Measurements from ENCODE around the gene SMURF2. TPM values are rescaled to one million over a fixed set of nuclear protein-coding genes. Genes with fewer than 3 reads are reported as not detected.

SMURF2 gene
- total and polyA plus RNA-seq, 9 of the 15 experiments (the other 6 are each of a cell fraction or from before 2014, with no cell fraction given), result 3.8 to 22.0 (median 14.8) TPM

- no TSS peak for BruUV-seq (replicated peaks)
- H3K4me3 ChIP-seq, result no peak overlapping the region
- no peak overlapping the region for H3K4me2 ChIP-seq (ENCODE audit: insufficient read depth, low read length)
- 52% methylated on average over 1 of the region's 1 CpG for WGBS (ENCODE audit: insufficient coverage, low coverage, missing lambda C conversion rate)
- H2AFZ ChIP-seq (ENCODE audit: low read depth, low read length), result 0 out of 2 replicates have a peak overlapping the region, but pooled peaks have one; percentile 35
- H3K36me3 ChIP-seq (ENCODE audit: control insufficient read depth, insufficient read depth, low read length), result peaks cover 5% of the 10 kb centered on the region; the same call in 1 of the 3 replicates
- H3K27me3 ChIP-seq (ENCODE audit: control insufficient read depth in 2 of 2, insufficient read depth in 2 of 2, low read length in 2 of 2), result no peaks in the 10 kb centered on the region
- peaks cover 19% of the 10 kb centered on the region for H3K79me2 ChIP-seq (ENCODE audit: control insufficient read depth, insufficient read depth, low read length)
- H3K4me1 ChIP-seq (replicated peaks in 1 of 2; ENCODE audit: control insufficient read depth in 2 of 2, insufficient read depth in 2 of 2, low read length in 2 of 2), result peaks cover 0 to 7% of the 10 kb centered on the region in 2 experiments; a peak in 3 of 5 replicates
- no peaks in the 10 kb centered on the region for H4K20me1 ChIP-seq (replicated peaks; ENCODE audit: control insufficient read depth, insufficient read depth, low read length)
- POLR2A ChIA-PET, result interaction anchor here (1.0 to 1.2 kb wide), 3 partner anchors 11 to 103 kb away, joined by 3 read pairs; no protein-coding TSS in a partner anchor
- DNase-seq (ENCODE audit: extremely low read depth in 1 of 4, low spot score in 3 of 4), result no peak
- CTCF ChIA-PET (ENCODE audit: low intra/inter-chr PET ratio), result no interaction called here
- no peak overlapping the region for H3K9ac ChIP-seq (ENCODE audit: insufficient read depth in 1 of 2, low read depth in 2 of 2, low read length in 2 of 2)
- in situ Hi-C loops (cut with MboI), result no loop called here
- no peaks in the 10 kb centered on the region for H3K9me1 ChIP-seq (ENCODE audit: control insufficient read depth, insufficient read depth, low read length)
- no peak for ATAC-seq
- peak overlapping the region; percentile 56 for H3K27ac ChIP-seq (ENCODE audit: extremely low read depth, low read depth, low read length)
- FAIRE-seq, result no peak
- H3K9me3 ChIP-seq (replicated peaks; ENCODE audit: control insufficient read depth, insufficient read depth, low read depth, low read length), result no peaks in the 10 kb centered on the region
- intact Hi-C loops (cut with micrococcal nuclease), result no loop called here
- no peak for TF ChIP-seq CREM (IDR thresholded peaks at IDR 0.05; ENCODE audit: low read depth)
- peak; percentile 65; the same call in 1 of the 2 replicates for TF ChIP-seq BACH1 (tag; IDR thresholded peaks at IDR 0.05)
- TF ChIP-seq NFIC (IDR thresholded peaks at IDR 0.05), result peak; percentile 73
- TF ChIP-seq MAFK (IDR thresholded peaks at IDR 0.05; ENCODE audit: low read length), result peak; percentile 87
- TF ChIP-seq SMARCA4 (IDR thresholded peaks at IDR 0.05), result 0 out of 2 replicates have a peak, but pooled peaks have one; percentile 26
- peak; percentile 96 for TF ChIP-seq MAFG (tag; conservative IDR thresholded peaks at IDR 0.05)
- no peak for TF ChIP-seq RCOR1 (IDR thresholded peaks at IDR 0.05; ENCODE audit: borderline replicate concordance in 1 of 2, low read depth in 2 of 2, low read length in 2 of 2)
- TF ChIP-seq MAFF (IDR thresholded peaks at IDR 0.05; ENCODE audit: low read length), result peak; percentile 91
- TF ChIP-seq ZBTB40 (IDR thresholded peaks at IDR 0.05), result no peak
- TF ChIP-seq ZBTB40 (CRISPR knock-in tag; IDR thresholded peaks at IDR 0.05), result no peak
- no peak for TF ChIP-seq NFIX (CRISPR knock-in tag; IDR thresholded peaks at IDR 0.05; ENCODE audit: low read depth)
- TF ChIP-seq NFE2L1 (tag; IDR thresholded peaks at IDR 0.05; ENCODE audit: borderline replicate concordance, low read depth), result peak; percentile 90
- TF ChIP-seq ZNF316 (IDR thresholded peaks at IDR 0.05), result peak; percentile 97
- TF ChIP-seq MIER1 (IDR thresholded peaks at IDR 0.05; ENCODE audit: low read depth), result no peak
- TF ChIP-seq MCM7 (IDR thresholded peaks at IDR 0.05), result no peak
- TF ChIP-seq DNMT1 (IDR thresholded peaks at IDR 0.05), result no peak
- peak; percentile 87 for TF ChIP-seq NFE2 (IDR thresholded peaks at IDR 0.05; ENCODE audit: low read depth)
Measured at GRCh38 chr17:64635647-64636305, 26.3 kb downstream of the SMURF2 start.

Data from K562 (cell line).